Endothelial cell of hepatic sinusoid (primary cell): ENCODE data around the gene KLK10.
"Not testable (repeated sequence)": the region's sequence is repeated elsewhere in the genome, so short reads cannot be mapped to it uniquely, and the experiment has no call there.

ENCODE experiments used
- in situ Hi-C: cut with HindIII; loops from 2 replicates; pipeline ENCODE4 v1.10.0; 2017; ENCODE audit warnings: low sequenced_read_pairs

Gene KLK10

DNA sequence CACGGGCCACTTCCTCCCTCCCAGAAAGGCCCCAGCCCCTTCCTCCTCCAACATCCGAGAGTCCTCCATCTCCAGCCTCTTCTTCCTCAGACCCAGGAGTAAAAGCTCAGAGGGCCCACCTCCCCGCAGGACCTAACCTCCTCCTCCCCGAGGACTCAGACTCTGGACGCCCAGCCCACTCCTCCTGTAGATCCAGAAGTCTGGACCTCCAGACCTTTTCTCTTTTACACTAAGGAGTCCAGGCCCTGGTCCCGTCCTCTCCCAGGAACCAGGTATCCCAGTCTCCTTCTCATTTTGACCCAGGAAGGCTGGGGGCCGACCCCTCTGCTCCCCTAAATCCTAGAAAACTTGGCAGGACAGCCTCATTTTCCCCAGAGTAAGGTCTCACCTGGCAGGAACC, 16.2 kb downstream of the KLK10 start:
- in situ Hi-C loops, result no loop called here

DNA sequence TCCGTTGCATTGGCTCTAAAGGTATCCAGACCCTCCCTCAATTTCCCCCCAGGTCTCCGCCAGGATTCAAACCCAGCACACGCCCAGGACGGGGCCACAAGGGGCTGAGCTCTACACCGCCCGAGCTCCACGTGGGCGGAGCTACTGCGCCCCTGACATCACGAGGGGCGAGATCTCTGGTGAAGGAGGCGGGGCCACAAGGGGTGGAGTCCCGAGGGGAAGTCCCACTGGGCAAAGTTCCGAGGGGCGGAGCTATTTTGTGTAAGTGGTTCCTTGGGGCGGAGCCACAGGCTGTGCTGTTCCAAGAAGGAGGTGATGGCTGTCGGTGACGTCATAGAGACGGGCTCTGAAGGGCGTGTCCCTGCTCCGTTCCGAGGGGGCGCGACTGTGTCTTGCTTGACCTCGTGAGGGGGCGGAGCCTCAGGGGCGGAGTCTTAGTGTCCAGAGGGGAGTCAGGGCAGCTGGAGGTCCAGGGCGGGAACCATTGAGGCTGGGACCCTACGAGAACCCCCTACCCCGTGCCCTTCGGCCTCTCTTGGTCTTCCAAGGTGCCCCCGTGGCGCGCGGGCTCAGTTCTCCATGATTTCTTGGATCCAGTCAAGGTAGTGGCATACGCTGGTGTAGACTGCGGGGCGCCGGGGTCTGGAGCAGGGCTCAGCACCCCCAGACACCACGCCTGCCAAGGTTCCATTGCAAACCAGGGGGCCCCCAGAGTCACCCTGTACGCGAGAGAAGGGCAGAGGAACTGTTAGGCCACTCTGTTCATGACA, 16.8 kb downstream of the KLK10 start:
- in situ Hi-C loops, result no loop called here

DNA sequence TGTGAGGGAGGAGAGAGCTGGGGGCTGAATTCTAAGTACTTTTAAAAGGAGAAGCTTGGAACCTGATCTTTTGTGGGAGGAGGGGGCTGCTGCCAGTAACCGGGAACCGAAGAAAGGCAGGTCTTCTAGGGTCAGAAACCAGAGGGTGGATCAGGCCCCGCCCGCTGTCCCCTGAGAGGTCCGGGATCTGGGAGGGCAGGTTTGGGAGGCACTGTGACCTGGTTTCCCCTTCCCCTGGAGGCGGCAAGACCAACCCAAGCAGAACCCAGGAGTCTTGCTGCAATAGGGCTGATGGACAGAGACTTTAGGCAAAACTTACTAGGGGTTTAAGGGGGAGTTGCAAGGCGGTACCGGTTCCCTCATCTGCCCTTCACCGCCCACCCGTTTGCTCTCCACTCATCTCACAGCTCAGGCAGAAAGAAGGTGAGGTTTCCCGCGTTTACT, 17.4 kb downstream of the KLK10 start:
- in situ Hi-C loops, result no loop called here

DNA sequence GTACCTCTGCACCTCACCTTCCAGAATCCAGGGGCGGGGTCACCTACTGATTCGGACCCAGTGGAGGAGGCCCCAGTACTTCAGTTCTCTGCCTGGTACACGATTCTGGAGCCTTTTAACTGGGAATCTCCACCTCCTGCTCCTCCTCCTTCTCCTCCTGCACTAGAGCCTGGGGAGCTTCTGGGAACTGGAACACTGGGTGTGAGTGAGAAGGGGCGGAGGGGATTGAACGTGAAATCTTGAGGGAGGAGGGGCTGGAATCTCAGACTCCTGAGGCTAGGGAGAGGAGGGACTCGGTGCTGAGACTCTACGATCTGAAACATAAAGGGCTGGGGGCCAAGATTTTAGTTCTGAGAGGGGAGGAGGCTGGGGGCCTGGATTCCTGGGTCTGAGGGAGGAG, 18.0 kb downstream of the KLK10 start, which contains the start of gene KLK8:
KLK8 (minus strand) TSS at position 90 of the 400 bp plus-strand sequence. CDS start 437 bp downstream, outside the sequence.
- in situ Hi-C loops, result no loop called here

DNA sequence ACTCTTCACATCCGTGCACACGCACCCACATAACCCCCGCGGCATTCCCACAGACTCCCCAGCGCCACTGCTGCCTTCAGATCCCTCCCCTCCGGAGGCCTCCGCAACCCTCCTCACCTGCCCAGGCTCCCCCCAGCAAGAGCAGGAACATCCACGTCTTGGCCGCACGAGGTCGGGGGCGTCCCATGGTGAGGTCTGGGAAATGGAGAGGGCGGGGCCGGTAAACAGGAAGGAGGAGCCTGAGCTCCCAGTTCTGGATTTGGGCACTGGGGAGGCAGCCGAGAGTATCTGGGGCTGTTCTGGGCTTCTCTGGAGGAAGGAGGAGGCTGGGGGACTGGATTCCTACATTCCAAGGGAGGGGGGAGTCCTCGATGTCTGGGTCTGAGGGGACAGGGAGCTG, 18.5 kb downstream of the KLK10 start:
- in situ Hi-C loops, result no loop called here

DNA sequence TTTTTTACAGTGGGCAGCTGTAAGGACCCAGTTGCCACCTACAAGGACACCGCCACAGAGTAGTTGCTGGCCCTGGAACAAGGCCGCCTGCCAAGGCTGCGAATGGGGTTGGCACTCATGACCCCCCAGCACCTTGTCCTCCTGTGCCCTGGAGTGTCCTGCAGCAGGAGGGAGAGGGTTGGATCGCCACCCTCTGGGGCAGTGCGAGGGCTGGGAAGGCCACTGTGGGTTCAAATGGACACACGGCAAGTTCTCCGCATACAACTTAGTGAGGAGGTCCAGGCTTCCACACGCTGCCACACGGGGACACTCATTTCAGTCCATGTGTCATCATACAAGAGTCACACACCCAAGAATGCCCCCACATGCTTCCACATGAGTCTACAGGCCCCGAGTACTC, 19.1 kb downstream of the KLK10 start:
- in situ Hi-C loops, result no loop called here

DNA sequence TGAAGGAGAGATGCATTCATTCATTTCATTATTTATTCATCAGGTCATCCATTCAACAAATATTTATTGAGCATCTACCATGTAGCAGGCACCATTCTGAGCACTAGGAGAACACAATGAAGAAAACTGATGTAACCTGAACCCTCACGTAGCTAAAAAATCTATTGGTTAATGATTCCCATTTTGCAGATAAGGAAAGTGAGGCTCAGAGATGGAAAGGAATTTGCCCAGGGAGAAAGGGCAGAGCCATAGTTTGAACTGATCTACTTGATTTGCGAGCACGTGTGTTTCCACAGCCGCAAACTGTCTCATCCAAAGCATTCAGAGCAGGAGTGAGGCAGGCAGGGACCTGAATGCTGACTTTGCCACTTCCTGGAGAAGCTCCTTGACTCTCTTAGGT, 20.8 kb downstream of the KLK10 start:
- in situ Hi-C loops, result no loop called here

DNA sequence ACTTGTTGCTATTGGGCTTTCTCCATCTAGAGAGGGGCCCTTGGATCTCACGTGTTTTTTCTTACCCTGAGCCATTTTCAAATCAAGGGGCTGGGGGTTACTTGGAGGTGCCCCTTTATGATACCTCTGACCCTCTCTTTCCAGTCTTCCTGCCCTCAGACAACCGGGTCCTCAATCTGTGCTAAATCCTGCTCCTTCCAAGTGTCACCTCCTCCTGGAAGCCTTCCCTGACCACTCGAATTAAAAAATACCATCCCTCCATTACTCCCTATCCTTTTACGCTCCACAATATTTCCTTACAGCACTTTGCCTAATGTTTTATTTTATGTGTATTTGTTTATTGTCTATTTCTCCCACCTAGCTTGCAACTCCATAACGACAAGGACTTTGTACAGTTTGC, 21.4 kb downstream of the KLK10 start:
- in situ Hi-C loops, result no loop called here

DNA sequence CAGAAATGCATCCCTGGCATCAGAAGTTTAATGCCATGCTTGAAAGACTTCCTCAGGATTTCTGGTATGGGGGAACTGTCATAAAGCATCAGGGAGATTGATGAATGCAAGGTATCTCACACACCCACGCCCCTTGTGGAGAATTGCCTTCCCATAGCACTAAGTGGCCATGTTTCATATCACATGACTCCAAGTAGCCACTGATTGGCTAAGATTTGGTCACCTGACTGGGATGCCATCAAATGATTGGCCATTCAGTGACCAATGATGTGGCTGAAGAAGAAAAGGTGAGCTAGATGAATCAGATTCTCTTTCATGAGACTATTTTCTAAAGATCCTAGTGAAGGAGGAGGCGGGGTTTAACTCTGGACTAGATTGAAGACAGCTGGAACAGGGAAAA, 25.4 kb downstream of the KLK10 start:
- in situ Hi-C loops, result no loop called here

DNA sequence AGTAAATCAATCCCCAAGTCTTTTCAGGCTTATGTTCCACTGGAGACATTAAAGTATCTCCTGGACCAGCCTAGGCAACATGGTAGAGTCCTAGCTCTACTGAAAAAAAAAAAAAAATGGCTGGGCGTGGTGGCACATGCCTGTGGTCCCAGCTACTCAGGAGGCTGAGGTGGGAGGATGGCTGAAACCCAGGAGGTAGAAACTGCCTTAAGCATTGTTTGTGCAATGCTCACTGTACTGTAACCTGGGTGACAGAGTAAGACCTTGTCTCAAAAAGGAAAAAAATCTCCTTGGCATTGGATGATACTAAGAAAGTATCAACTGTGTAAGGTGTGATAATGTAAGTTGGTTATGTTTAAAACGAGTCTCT, 26.9 kb downstream of the KLK10 start:
- in situ Hi-C loops, result no loop called here

DNA sequence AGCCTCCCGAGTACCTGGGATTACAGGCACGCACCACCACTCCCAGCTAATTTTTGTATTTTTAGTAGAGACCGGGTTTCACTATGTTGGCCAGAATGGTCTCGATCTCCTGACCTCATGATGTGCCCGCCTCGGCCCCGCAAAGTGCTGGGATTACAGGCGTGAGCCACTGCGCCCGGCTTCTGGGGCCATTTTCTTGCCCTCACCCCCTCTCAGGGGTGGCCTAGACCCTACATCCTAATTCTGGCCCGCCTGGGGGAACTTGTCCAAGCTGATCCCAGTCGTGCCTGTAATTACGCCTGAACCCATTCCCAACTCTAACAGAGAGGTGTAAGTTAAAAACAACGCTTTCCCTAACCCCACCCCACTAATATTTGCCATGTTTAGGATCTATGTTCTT, 35.1 kb downstream of the KLK10 start:
- in situ Hi-C loops, result not testable (repeated sequence)

DNA sequence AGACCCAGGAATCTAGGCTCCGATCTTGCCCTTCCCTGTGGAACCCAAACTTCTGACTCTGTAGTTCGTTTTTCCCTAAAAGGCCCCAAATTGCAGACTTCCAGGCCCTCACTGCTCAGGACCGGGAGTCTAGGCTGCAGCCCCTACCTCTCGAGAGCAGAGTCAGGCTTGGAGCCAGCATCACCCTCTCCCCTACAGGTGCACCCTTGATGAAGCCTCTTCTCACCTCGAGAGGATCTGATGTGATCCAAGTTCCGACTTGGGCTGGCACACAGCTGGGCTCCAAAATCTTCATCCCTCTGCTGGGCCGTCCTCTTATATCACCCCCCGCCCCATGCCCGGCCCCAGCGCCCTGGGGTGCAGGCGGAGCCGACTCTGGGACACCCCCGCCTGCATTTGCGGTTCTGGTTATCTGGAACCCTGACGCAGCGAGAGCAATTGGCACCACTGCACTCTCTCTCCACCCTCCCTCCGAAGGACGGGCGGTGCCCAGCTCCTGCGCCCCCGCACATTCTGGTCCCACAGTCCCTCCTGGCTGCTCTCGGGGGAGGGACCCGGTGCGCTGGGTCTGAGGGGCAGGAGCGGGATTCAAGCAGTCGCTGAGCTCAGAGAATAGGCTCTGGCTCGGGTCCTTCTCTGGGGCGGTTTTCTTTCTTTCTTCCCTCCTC, 35.8 kb downstream of the KLK10 start, which contains the start of gene KLK7:
KLK7 (minus strand) TSS at position 293 of the 668 bp plus-strand sequence. CDS start 1,518 bp downstream, outside the sequence.
- in situ Hi-C loops, result no loop called here

DNA sequence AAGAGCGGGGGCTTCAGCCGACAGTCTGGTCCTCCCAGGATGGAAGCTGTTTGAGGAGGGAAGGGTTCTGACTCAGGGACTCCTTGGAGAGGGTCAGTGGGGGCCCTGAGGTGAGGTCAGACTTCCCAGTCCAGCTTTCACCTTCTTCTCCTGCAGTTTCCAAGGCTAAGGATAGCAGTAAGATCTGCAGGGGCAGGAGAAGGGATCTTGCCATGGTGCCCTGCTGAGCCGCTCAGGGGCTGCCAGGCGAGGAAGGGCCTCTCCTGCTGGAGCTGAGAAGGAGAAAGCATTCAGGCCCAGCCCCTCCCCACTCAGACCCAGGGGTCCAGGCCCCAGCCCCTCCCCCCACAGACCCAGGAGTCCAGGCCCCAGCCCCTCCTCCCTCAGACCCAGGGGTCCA, 37.3 kb downstream of the KLK10 start:
- in situ Hi-C loops, result no loop called here

DNA sequence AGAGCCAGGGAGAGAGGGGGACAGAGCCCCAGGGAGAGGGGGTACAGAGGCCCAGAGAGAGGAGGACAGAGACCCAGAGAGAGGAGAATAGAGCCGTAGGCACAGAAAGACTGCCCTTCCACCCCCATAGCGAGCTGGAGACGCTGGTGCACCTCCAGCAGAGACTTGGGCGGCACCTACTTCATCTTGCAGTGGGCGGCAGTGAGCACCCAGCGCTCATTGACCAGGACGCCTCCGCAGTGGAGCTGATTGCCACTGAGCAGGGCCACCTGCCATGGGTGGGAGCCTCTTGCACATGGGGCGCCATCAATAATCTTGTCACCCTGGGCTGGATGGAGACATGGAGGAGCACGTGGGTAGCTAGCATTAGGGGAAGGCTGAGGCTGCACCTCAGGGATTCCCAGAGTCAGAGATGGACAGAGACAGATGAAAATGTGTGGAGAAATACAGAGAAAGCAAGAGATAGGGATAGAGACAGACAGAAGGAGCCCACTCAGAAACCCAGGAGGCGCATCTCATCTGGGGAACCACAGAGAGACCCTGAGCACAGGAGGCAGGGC, 37.8 kb downstream of the KLK10 start:
- in situ Hi-C loops, result no loop called here

DNA sequence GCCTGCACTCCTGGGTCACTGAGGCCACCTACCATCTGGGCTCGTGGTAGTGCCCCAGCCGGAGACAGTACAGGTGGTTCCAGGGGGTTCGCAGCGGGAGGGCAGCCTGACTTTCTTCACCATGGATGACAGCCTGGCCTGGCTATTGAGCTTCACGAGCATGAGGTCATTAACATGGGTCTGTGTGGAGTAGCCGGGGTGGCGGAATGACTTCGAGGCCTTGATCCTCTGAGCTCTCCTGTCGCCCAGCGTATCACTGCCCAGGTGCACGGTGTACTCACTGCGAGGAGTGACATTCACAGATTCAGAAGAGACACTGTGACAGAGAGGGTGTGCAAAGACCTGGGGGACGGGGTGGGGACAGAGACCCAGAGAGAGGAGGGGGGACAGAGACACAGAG, 39.3 kb downstream of the KLK10 start:
- in situ Hi-C loops, result no loop called here

DNA sequence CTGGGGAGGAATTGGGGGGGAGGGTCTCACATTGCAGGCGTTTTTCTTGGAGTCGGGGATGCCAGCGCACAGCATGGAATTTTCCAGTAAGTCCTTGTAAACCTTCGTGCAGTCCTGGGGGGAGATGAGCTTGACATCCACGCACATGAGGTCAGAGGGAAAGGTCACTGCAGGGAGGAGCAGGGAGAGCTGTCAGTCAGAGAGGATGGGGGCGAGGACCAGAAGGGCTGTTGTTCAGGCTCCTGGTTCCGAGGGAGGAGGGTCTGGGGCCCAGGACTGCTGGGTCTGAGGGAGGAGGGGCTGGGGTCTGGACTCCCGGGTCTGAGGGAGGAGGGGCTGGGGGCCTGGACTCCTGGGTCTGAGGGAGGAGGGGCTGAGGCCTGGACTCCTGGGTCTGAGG, 39.8 kb downstream of the KLK10 start:
- in situ Hi-C loops, result no loop called here

DNA sequence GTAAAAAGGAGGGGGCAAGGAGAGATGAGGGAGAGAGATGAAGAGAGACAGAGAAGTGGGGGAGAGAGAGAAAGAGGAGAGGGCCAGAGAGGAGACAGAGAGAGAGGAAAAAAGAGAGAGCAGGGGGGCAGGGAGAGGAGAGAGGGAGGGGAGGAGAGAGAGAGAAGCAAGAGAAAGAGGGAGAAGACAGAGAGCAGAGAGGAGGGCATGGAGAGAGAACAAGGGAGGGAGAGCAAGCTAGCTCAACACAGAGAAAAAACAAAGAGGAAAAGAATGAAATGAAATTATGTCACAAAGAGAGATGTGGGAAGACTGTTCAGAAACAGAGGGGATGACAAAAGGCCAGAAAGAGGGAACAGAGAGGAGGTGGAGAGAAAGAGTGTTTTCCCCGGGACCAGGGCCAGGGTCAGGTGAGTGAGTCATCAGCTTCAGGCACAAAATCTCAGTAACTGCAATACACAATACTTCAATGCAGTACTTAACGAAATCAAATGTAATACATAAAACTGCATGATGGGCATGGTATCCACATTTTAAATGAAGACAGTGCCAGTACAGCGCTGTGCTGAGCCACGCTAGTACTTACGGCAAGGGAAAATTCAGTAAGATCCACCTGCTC, 40.6 kb downstream of the KLK10 start:
- in situ Hi-C loops, result no loop called here

DNA sequence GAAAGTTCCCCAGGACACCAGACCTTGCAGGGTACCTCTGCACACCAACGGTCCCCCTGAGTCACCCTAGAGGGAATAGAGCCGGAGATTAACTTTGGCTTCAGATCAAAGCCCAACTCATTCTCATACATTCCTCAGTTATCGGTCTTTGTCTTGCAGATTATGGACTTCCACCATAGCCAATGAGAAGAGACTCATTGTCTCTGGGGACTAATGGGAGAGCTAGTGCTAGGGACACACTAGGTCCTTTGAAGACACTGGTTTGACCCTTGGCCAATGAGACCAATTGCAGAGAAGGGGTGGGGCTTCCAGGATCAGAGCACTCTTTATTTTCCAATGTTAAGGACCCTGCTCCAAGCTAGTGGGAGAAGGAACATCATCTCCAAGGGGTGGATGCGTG, 41.9 kb downstream of the KLK10 start:
- in situ Hi-C loops, result no loop called here

DNA sequence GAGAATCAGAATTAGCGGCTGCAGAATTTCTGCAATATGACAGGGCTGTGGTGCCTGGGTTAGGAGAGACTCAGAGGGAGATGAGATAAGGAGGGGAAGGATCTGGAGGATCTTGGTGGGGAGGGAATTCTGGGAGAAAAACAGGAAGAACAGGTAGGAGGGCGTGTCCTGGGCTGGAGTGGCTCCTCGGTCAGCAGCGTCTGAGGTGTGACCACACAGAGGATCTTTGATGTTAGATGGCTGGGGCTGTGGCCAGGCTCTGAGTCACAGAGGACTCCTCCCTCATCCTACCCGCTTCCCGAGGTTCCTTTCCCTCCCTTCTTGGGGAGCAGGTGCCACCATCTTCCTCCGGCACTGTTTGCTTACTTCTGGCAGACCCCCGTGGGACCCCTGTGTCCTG, 43.7 kb downstream of the KLK10 start:
- in situ Hi-C loops, result no loop called here

DNA sequence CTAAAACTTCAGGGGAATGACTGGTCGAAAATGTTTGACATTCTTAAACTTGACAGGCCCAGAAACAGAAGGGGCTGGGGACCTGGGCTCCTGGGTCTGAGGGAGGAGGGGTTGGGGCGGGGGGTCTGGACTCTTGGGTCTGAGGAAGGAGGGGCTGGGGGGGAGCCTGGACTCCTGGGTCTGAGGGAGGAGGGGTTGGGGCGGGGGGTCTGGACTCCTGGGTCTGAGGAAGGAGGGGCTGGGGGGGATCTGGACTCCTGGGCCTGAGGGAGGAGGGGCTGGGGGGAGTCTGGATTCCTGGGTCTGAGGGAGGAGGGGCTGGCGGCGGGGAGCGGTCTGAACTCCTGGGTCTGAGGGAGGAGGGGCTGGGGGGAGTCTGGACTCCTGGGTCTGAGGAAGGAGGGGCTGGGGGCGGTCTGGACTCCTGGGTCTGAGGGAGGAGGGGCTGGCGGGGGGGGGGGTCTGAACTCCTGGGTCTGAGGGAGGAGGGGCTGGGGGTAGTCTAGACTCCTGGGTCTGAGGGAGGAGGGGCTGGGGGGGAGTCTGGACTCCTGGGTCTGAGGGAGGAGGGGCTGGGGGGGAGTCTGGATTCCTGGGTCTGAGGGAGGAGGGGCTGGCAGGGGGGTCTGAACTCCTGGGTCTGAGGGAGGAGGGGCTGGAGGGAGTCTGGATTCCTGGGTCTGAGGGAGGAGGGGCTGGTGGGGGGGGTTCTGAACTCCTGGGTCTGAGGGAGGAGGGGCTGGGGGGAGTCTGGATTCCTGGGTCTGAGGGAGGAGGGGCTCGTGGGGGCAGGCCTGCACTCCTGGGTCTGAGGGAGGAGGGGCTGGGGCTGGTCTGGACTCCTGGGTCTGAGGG, 44.6 kb downstream of the KLK10 start:
- in situ Hi-C loops, result no loop called here
